ENCODE data around the gene BIRC5. TPM values are rescaled to one million over a fixed set of nuclear protein-coding genes. Genes with fewer than 3 reads are reported as not detected.
A peak's percentile ranks its signal among the peaks of the same experiment; 100 is the strongest.

BIRC5 gene
- total RNA-seq, 6 experiments from 2014 or later = 0.57 to 2.0 (median 1.4) TPM

- no peak for DNase-seq
- Histone ChIP-seq H3K27ac (no peak overlapping the region), H3K27me3 (no peaks in the 10 kb centered on the region), H3K9me3 (no peaks in the 10 kb centered on the region), H3K4me1 (no peaks in the 10 kb centered on the region), H3K36me3 (no peaks in the 10 kb centered on the region), H3K4me3 (no peak overlapping the region)
- no peak for ATAC-seq
- 71% methylated on average over 9 of the region's 12 CpGs for WGBS (ENCODE audit: insufficient coverage, low coverage, low lambda C conversion rate, missing lambda C conversion rate)
- intact Hi-C loops (cut with DNase I) = loop anchor here in 1 of 2 donors (10.0 kb wide), 1 partner anchor 125 kb away; no protein-coding TSS in a partner anchor
- no peak for TF ChIP-seq POLR2A (IDR thresholded peaks at IDR 0.05)
- TF ChIP-seq CTCF (IDR thresholded peaks at IDR 0.05) = no peak
Measured at GRCh38 chr17:78240012-78240655, 26.1 kb downstream of the BIRC5 start.

- Histone ChIP-seq H3K4me3 (no peak overlapping the region), H3K27me3 (no peaks in the 10 kb centered on the region), H3K9me3 (no peaks in the 10 kb centered on the region), H3K27ac (no peak overlapping the region), H3K36me3 (no peaks in the 10 kb centered on the region), H3K4me1 (no peaks in the 10 kb centered on the region)
- DNase-seq = no peak
- 72% methylated on average over 3 of the region's 9 CpGs for WGBS (ENCODE audit: insufficient coverage, low coverage, low lambda C conversion rate, missing lambda C conversion rate)
- no peak for TF ChIP-seq CTCF (IDR thresholded peaks at IDR 0.05)
- no peak for TF ChIP-seq POLR2A (IDR thresholded peaks at IDR 0.05)
- intact Hi-C loops (cut with DNase I) = loop anchor here in 1 of 2 donors (10.0 kb wide), 1 partner anchor 126 kb away; no protein-coding TSS in a partner anchor
- no peak for ATAC-seq
Measured at GRCh38 chr17:78240839-78241238, 26.8 kb downstream of the BIRC5 start.

- 67% methylated on average over 4 of the region's 13 CpGs for whole genome bisulfite sequencing (ENCODE audit: insufficient coverage, low coverage, low lambda C conversion rate, missing lambda C conversion rate)
- Histone ChIP-seq H3K27me3 (no peaks in the 10 kb centered on the region), H3K36me3 (no peaks in the 10 kb centered on the region), H3K4me1 (no peaks in the 10 kb centered on the region), H3K4me3 (no peak overlapping the region), H3K27ac (no peak overlapping the region), H3K9me3 (no peaks in the 10 kb centered on the region)
- intact Hi-C loops (cut with DNase I) = loop anchor here in 1 of 2 donors (10.0 kb wide), 1 partner anchor 127 kb away; no protein-coding TSS in a partner anchor
- TF ChIP-seq CTCF (IDR thresholded peaks at IDR 0.05) (no peak), POLR2A (IDR thresholded peaks at IDR 0.05) (no peak)
- DNase-seq (no peak), ATAC-seq (peak in 3 of 4 donors; percentile 21 to 41 (median 25))
Measured at GRCh38 chr17:78241277-78242023, 27.4 kb downstream of the BIRC5 start.

GRCh38 chr17:78242024-78242742 lies 28.1 kb downstream of the BIRC5 start:
- intact Hi-C loops (cut with DNase I) = loop anchor here in 1 of 2 donors (10.0 kb wide), 1 partner anchor 127 kb away; no protein-coding TSS in a partner anchor
- H3K4me3 ChIP-seq = no peak overlapping the region
- 70% methylated on average over 10 of the region's 21 CpGs for WGBS (ENCODE audit: insufficient coverage, low coverage, low lambda C conversion rate, missing lambda C conversion rate)
- no peak for TF ChIP-seq POLR2A (IDR thresholded peaks at IDR 0.05)
- H3K36me3 ChIP-seq = no peaks in the 10 kb centered on the region
- H3K9me3 ChIP-seq = no peaks in the 10 kb centered on the region
- no peaks in the 10 kb centered on the region for H3K27me3 ChIP-seq
- H3K4me1 ChIP-seq = no peaks in the 10 kb centered on the region
- ATAC-seq (peak in 2 of 4 donors; percentile 46), DNase-seq (no peak)
- H3K27ac ChIP-seq = no peak overlapping the region
